ENCODE data around the gene PFKP. TPM values are rescaled to one million over a fixed set of nuclear protein-coding genes. Genes with fewer than 3 reads are reported as not detected.

The PFKP gene
- total RNA-seq, result 240 and 304 TPM in 2 replicates

DNA sequence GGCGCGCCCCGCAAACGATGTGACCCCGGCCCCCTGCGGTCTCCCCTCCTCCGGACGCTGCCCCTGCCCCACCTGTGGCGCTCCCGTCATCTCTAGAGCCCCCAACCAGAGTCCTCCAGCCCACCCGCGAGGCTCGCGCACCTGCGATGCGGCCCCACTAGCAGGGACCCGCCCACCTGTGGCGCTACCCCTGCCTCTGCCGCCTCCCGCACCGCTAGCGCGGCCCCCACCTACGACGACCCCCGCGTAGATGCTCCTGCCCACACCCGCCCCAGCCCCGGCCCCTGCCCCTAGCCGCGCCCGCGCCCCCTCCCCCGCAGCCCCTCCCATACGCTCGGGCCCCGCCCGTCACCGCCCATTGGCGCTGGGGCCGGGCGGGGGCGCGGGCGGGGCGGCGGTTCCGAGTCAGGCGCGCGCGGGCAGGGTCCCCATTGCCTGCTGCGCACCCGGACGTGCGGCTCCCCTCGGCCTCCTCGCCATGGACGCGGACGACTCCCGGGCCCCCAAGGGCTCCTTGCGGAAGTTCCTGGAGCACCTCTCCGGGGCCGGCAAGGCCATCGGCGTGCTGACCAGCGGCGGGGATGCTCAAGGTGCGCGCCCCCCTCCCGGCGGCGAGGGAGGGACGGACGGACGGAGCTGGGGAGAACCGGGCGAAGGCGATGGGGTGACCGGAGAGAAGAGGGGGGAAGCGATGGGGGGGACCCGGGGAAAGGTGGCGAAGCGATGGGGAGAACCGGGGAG is at the start of gene PFKP:
Gene PFKP (plus strand): TSS at position 431 of the 741 bp plus-strand sequence. CDS start 48 bp downstream, at position 479.

DNA sequence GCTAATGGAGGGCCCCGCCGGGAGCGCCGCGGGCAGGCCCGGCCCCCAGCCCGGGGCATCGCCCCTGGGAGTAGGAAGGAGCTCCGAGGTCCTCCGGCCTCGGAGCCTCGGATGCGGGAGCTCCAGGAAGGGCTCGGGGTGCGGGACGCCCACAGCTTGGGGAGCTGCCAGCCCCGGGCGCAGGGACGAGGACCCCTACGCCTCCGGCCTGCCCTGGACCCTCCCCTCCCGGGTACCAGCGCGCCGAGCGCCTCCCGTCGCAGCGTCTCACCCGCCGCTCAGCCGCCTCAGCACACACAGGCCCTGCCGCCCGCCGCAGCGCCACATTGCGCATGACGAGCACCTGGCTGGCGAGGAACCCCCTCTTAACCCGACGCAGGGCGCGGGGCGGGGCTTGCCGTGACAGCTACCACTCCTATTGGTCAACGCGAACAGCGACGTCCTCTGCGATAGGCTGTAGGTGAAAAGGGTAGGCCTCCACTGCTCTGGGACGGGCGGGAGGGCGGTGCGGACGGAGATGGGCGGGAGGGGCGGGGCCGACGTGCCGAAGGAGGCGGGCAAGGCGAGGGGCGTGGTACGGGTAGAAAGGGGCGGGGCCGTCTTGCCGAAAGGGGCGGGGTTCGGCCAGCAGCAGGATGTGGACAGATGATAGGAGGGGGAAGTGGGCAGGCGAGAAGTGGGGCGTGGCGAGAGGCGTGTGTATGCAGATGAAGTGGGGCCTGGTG is 105.3 kb downstream of the PFKP start, which contains the start of gene PITRM1:
Gene PITRM1 (minus strand): TSS at position 337 of the 725 bp plus-strand sequence. CDS start 10 bp downstream, at position 327.

Other genes with a start within 250 kb of the PFKP start
- gene PITRM1, start 105.2 kb downstream of the PFKP start, total RNA-seq, result 60.8 and 66.6 TPM in 2 replicates